H9 (cell line): ENCODE measurements around the gene MGME1. TPM values are rescaled to one million over a fixed set of nuclear protein-coding genes. Genes with fewer than 3 reads are reported as not detected.
A peak's percentile ranks its signal among the peaks of the same experiment; 100 is the strongest.

Source experiments
- DNase-seq: peaks from one replicate; pipeline ENCODE4 v3.0.0-alpha.2; 2017
- H2AFZ ChIP-seq: one replicate; pipeline ENCODE4 v1.6.1; 2013; ENCODE audit warnings: mild to moderate bottlenecking, low read length, control low read depth, moderate library complexity
- H2AK5ac ChIP-seq: 2 replicates; pipeline ENCODE4 v1.6.1; 2013; ENCODE audit warnings: low read length, control low read depth, mixed read lengths; ENCODE audit not compliant: insufficient read length
- H2BK120ac ChIP-seq: one replicate; pipeline ENCODE4 v1.6.1; 2013; ENCODE audit warnings: low read depth, mild to moderate bottlenecking, low read length, control low read depth, inconsistent platforms; ENCODE audit not compliant: poor library complexity, severe bottlenecking
- H2BK12ac ChIP-seq: 2 replicates; pipeline ENCODE4 v1.6.1; 2013; ENCODE audit warnings: low read length, control low read depth, mixed read lengths, low read depth; ENCODE audit not compliant: insufficient read length
- H2BK15ac ChIP-seq: 2 replicates; pipeline ENCODE4 v1.6.1; 2013; ENCODE audit warnings: low read depth, low read length, control low read depth
- H2BK20ac ChIP-seq: one replicate; pipeline ENCODE4 v1.6.1; 2013; ENCODE audit warnings: low read depth, mild to moderate bottlenecking, low read length, control low read depth, inconsistent platforms; ENCODE audit not compliant: poor library complexity, severe bottlenecking
- H2BK5ac ChIP-seq: 2 replicates; pipeline ENCODE4 v1.6.1; 2013; ENCODE audit warnings: low read length, control low read depth, mixed read lengths; ENCODE audit not compliant: insufficient read length
- H3K14ac ChIP-seq: 2 replicates; pipeline ENCODE4 v1.6.1; 2013; ENCODE audit warnings: low read length, control low read depth; ENCODE audit not compliant: insufficient read depth
- H3K18ac ChIP-seq: 2 replicates; pipeline ENCODE4 v1.6.1; 2013; ENCODE audit warnings: low read depth, mild to moderate bottlenecking, mixed read lengths, low read length, control low read depth; ENCODE audit not compliant: insufficient read length
- H3K23ac ChIP-seq: 2 replicates; pipeline ENCODE4 v1.6.1; 2013; ENCODE audit warnings: low read length, control low read depth, mixed read lengths, low read depth; ENCODE audit not compliant: insufficient read length
- H3K23me2 ChIP-seq: 2 replicates; pipeline ENCODE4 v1.6.1; 2013; ENCODE audit warnings: low read depth, mild to moderate bottlenecking, mixed read lengths, low read length, control low read depth; ENCODE audit not compliant: insufficient read length, poor library complexity, severe bottlenecking
- H3K27ac ChIP-seq: 2 replicates; pipeline ENCODE4 v1.5.1; 2013; ENCODE audit warnings: low read length, control low read depth, mixed read lengths, low read depth; ENCODE audit not compliant: insufficient read length
- H3K27me3 ChIP-seq: 2 replicates; pipeline ENCODE4 v1.6.1; 2013; ENCODE audit warnings: low read length, control low read depth, inconsistent platforms; ENCODE audit not compliant: insufficient read depth
- H3K4ac ChIP-seq: 2 replicates; pipeline ENCODE4 v1.6.1; 2013; ENCODE audit warnings: low read depth, mild to moderate bottlenecking, control low read depth, inconsistent platforms, low read length, moderate library complexity
- H3K4me1 ChIP-seq: 2 replicates; pipeline ENCODE4 v1.6.1; 2013; ENCODE audit warnings: low read length, control low read depth, inconsistent platforms; ENCODE audit not compliant: insufficient read depth
- H3K4me2 ChIP-seq: 2 replicates; pipeline ENCODE4 v1.6.1; 2013; ENCODE audit warnings: low read length, control low read depth, mixed read lengths; ENCODE audit not compliant: insufficient read length, insufficient read depth
- H3K56ac ChIP-seq: 2 replicates; pipeline ENCODE4 v1.6.1; 2013; ENCODE audit warnings: low read depth, mild to moderate bottlenecking, mixed read lengths, low read length, control low read depth; ENCODE audit not compliant: insufficient read length
- H3K79me1 ChIP-seq: 2 replicates; pipeline ENCODE4 v1.6.1; 2013; ENCODE audit warnings: low read depth, mild to moderate bottlenecking, moderate library complexity, low read length, control low read depth, inconsistent platforms; ENCODE audit not compliant: insufficient read depth, poor library complexity, severe bottlenecking
- H3K79me2 ChIP-seq: 2 replicates; pipeline ENCODE4 v1.6.1; 2013; ENCODE audit warnings: low read length, control low read depth, inconsistent platforms; ENCODE audit not compliant: insufficient read depth
- H3K9ac ChIP-seq: 2 replicates; pipeline ENCODE4 v1.6.1; 2013; ENCODE audit warnings: low read length, control low read depth, mixed read lengths; ENCODE audit not compliant: insufficient read length; ENCODE audit errors: extremely low read depth
- H3K9me3 ChIP-seq: one replicate; pipeline ENCODE4 v1.6.1; 2013; ENCODE audit warnings: low read depth, low read length, inconsistent platforms; ENCODE audit not compliant: control insufficient read depth
- H3T11ph ChIP-seq: one replicate; pipeline ENCODE4 v1.6.1; 2013; ENCODE audit warnings: mild to moderate bottlenecking, low read length, control low read depth, inconsistent platforms
- H4K20me1 ChIP-seq: one replicate; pipeline ENCODE4 v1.6.1; 2013; ENCODE audit not compliant: control insufficient read depth, insufficient read length, insufficient read depth
- H4K5ac ChIP-seq: 2 replicates; pipeline ENCODE4 v1.6.1; 2013; ENCODE audit warnings: low read depth, mild to moderate bottlenecking, mixed read lengths, low read length, control low read depth; ENCODE audit not compliant: insufficient read length
- H4K8ac ChIP-seq: replicated peaks from 2 replicates; pipeline ENCODE4 v1.6.1; 2013; ENCODE audit warnings: low read length, control low read depth, mixed read lengths, low read depth; ENCODE audit not compliant: insufficient read length
- H4K91ac ChIP-seq: 2 replicates; pipeline ENCODE4 v1.6.1; 2013; ENCODE audit warnings: low read depth, mild to moderate bottlenecking, moderate library complexity, mixed read lengths, low read length, control low read depth; ENCODE audit not compliant: insufficient read length
- H3K27ac Mint-ChIP-seq, 3 experiments: 2 replicates in 2 of 3; 3 replicates in 1 of 3; pipeline ENCODE4 v1.8.0; 2020 to 2021; ENCODE audit warnings: mixed read lengths in 3 of 3, mild to moderate bottlenecking in 1 of 3, moderate library complexity in 1 of 3
- H3K27me3 Mint-ChIP-seq: 2 replicates; pipeline ENCODE4 v1.8.0; 2021; ENCODE audit warnings: low read depth, mild to moderate bottlenecking, moderate library complexity, mixed read lengths
- H3K36me3 Mint-ChIP-seq, 3 experiments: 2 replicates in 2 of 3; 3 replicates in 1 of 3; pipeline ENCODE4 v1.8.0; 2020 to 2021; ENCODE audit warnings: low read depth in 3 of 3, mixed read lengths in 3 of 3; ENCODE audit not compliant: insufficient read depth in 1 of 3
- H3K4me1 Mint-ChIP-seq, 2 experiments: 2 replicates each; pipeline ENCODE4 v1.8.0; 2020; ENCODE audit warnings: mixed read lengths in 2 of 2
- H3K4me3 Mint-ChIP-seq, 2 experiments: 2 replicates in 1 of 2; 3 replicates in 1 of 2; pipeline ENCODE4 v1.8.0; 2020 to 2021; ENCODE audit warnings: mild to moderate bottlenecking in 2 of 2, mixed read lengths in 2 of 2, moderate library complexity in 1 of 2
- H3K9me3 Mint-ChIP-seq, 2 experiments: 2 replicates in 1 of 2; 3 replicates in 1 of 2; pipeline ENCODE4 v1.8.0; 2020; ENCODE audit warnings: mild to moderate bottlenecking in 2 of 2, mixed read lengths in 2 of 2, moderate library complexity in 1 of 2
- CTCF ChIP-seq: fragments of 200-600 bp; sonication (generic); conservative IDR thresholded peaks from 3 replicates; pipeline ENCODE4 v1.8.0; 2021; ENCODE audit warnings: antibody characterized with exemption, mild to moderate bottlenecking
- WGBS: extraction: QIAGEN DNeasy Blood & Tissue Kit; methylation state at CpG from one replicate; pipeline ENCODE4 v1.1.7; 2013; ENCODE audit warnings: missing lambda C conversion rate, low lambda C conversion rate, mixed read lengths; ENCODE audit not compliant: insufficient read length; ENCODE audit errors: extremely low coverage; 5-methylcytosine and 5-hydroxymethylcytosine counted together
- total RNA-seq: library from RNA; stranded (reverse); gene quantifications from 2 replicates; pipeline ENCODE4 v1.2.1, GENCODE V29; 2021

The MGME1 gene
- total RNA-seq, 1 experiment from 2014 or later: 48.9 TPM

- DNase-seq: peak; percentile 54
- no CpG with 5 or more reads among the region's 7 CpGs for WGBS
- no peak overlapping the region for H2BK12ac ChIP-seq
- H3K23ac ChIP-seq: no peak overlapping the region
- peak overlapping the region; percentile 4 for H3K18ac ChIP-seq
- no peaks in the 10 kb centered on the region for H3K23me2 ChIP-seq
- peak overlapping the region; percentile 50 for H3K27ac ChIP-seq
- no peak overlapping the region for H2BK15ac ChIP-seq
- H3K4me1 ChIP-seq: peaks cover 7% of the 10 kb centered on the region; the same call in 1 of the 2 replicates
- H2BK120ac ChIP-seq: no peak overlapping the region
- Mint-ChIP-seq H3K4me1 (peaks cover 61 to 63% of the 10 kb centered on the region in 2 experiments), H3K27me3 (peaks cover 20% of the 10 kb centered on the region), H3K9me3 (no peaks in the 10 kb centered on the region), H3K36me3 (peaks cover 25 to 43% (median 34%) of the 10 kb centered on the region in 3 experiments; a peak in 6 of 7 replicates), H3K27ac (peak overlapping the region; percentile 44 to 95 (median 83)), H3K4me3 (peak overlapping the region in 1 of 2 experiments; percentile 59; a peak in 3 of 5 replicates)
- H3K4ac ChIP-seq: no peak overlapping the region
- no peak overlapping the region for H2BK20ac ChIP-seq
- H4K20me1 ChIP-seq: peaks cover 2% of the 10 kb centered on the region
- no peak overlapping the region for H4K5ac ChIP-seq
- no peaks in the 10 kb centered on the region; the same call in 1 of the 2 replicates for H3K27me3 ChIP-seq
- no peak overlapping the region for H4K91ac ChIP-seq
- no peak overlapping the region for H3K56ac ChIP-seq
- H4K8ac ChIP-seq: no peak overlapping the region
- no peak overlapping the region for H2BK5ac ChIP-seq
- H2AK5ac ChIP-seq: no peak overlapping the region
- no peaks in the 10 kb centered on the region for H3K79me1 ChIP-seq
- no peak overlapping the region for H2AFZ ChIP-seq
- peak overlapping the region; percentile 10 for H3K4me2 ChIP-seq
- peak overlapping the region; percentile 18 for H3K9ac ChIP-seq
- H3K9me3 ChIP-seq: no peaks in the 10 kb centered on the region
- no peak overlapping the region for H3T11ph ChIP-seq
- H3K79me2 ChIP-seq: no peaks in the 10 kb centered on the region
- no peak for TF ChIP-seq CTCF
- H3K14ac ChIP-seq: no peak overlapping the region
These were observed 29.1 kb upstream of the MGME1 start for GRCh38 chr20:17939622-17940223.
